C4-2B (cell line): Measurements from ENCODE around the gene MAGI2.

Experiments used
- H3K27ac ChIP-seq: fragments of 450-650 bp; 2 replicates; pipeline ENCODE4 v1.5.1; 2017
- CTCF ChIP-seq: fragments of 450-650 bp; conservative IDR thresholded peaks from 2 replicates; pipeline ENCODE4 v1.5.1; 2017; ENCODE audit warnings: mild to moderate bottlenecking
- ZFX ChIP-seq: fragments of 450-650 bp; IDR thresholded peaks from 2 replicates; pipeline ENCODE4 v1.6.1; 2017

The MAGI2 gene

GRCh38 chr7:79381921-79382320, 71.5 kb downstream of the MAGI2 start:
- no peak for TF ChIP-seq ZFX
- no peak for TF ChIP-seq CTCF
- no peak overlapping the region for H3K27ac ChIP-seq

- no peak for TF ChIP-seq CTCF
- TF ChIP-seq ZFX, result no peak
- H3K27ac ChIP-seq, result no peak overlapping the region
Measured at GRCh38 chr7:79377097-79377496, 76.4 kb downstream of the MAGI2 start.

- H3K27ac ChIP-seq, result no peak overlapping the region
- TF ChIP-seq CTCF (no peak), ZFX (no peak)
Measured at GRCh38 chr7:79376299-79377025, 77.0 kb downstream of the MAGI2 start.

- no peak overlapping the region for H3K27ac ChIP-seq
- TF ChIP-seq ZFX (no peak), CTCF (peak; percentile 36)
Measured at GRCh38 chr7:79361214-79361613, 92.3 kb downstream of the MAGI2 start.

GRCh38 chr7:79359827-79360226, 93.6 kb downstream of the MAGI2 start:
- TF ChIP-seq CTCF (no peak), ZFX (no peak)
- H3K27ac ChIP-seq, result no peak overlapping the region

GRCh38 chr7:79357101-79357500, 96.4 kb downstream of the MAGI2 start:
- TF ChIP-seq ZFX (no peak), CTCF (no peak)
- H3K27ac ChIP-seq, result no peak overlapping the region

GRCh38 chr7:79353720-79354468, 99.6 kb downstream of the MAGI2 start:
- TF ChIP-seq CTCF (no peak), ZFX (no peak)
- no peak overlapping the region for H3K27ac ChIP-seq
